ENCODE data around the gene PLEKHA7.
A peak's percentile ranks its signal among the peaks of the same experiment; 100 is the strongest.
"Not testable (repeated sequence)": the region's sequence is repeated elsewhere in the genome, so short reads cannot be mapped to it uniquely, and the experiment has no call there.

PLEKHA7 gene

GRCh38 chr11:16977136-16977993 is 36.8 kb downstream of the PLEKHA7 start:
- no peak for DNase-seq

- no peak for DNase-seq
Measured at GRCh38 chr11:16976379-16976778, 37.8 kb downstream of the PLEKHA7 start.

- no peak for DNase-seq
Measured at GRCh38 chr11:16975906-16976305, 38.3 kb downstream of the PLEKHA7 start.

GRCh38 chr11:16973338-16973964 is 40.8 kb downstream of the PLEKHA7 start:
- no peak for DNase-seq

- DNase-seq: peak; percentile 23
Measured at GRCh38 chr11:16969010-16969999, 44.9 kb downstream of the PLEKHA7 start.

- no peak for DNase-seq
Measured at GRCh38 chr11:16968196-16968595, 46.0 kb downstream of the PLEKHA7 start.

- DNase-seq: no peak
Measured at GRCh38 chr11:16966930-16967671, 47.1 kb downstream of the PLEKHA7 start.

- DNase-seq: no peak
Measured at GRCh38 chr11:16964501-16964900, 49.7 kb downstream of the PLEKHA7 start.

GRCh38 chr11:16963316-16963876 is 50.8 kb downstream of the PLEKHA7 start:
- no peak for DNase-seq

GRCh38 chr11:16962589-16962988 is 51.6 kb downstream of the PLEKHA7 start:
- DNase-seq: not testable (repeated sequence)

- DNase-seq: no peak
Measured at GRCh38 chr11:16962146-16962545, 52.1 kb downstream of the PLEKHA7 start.

- peak; percentile 16 for DNase-seq
Measured at GRCh38 chr11:16960250-16960649, 54.0 kb downstream of the PLEKHA7 start.

GRCh38 chr11:16959602-16960001 is 54.6 kb downstream of the PLEKHA7 start:
- no peak for DNase-seq

GRCh38 chr11:16958833-16959232 is 55.4 kb downstream of the PLEKHA7 start:
- no peak for DNase-seq

GRCh38 chr11:16956538-16957153 is 57.6 kb downstream of the PLEKHA7 start:
- DNase-seq: no peak

GRCh38 chr11:16953663-16954062 is 60.6 kb downstream of the PLEKHA7 start:
- no peak for DNase-seq

- no peak for DNase-seq
Measured at GRCh38 chr11:16946477-16947282, 67.5 kb downstream of the PLEKHA7 start.

GRCh38 chr11:16945671-16946469 is 68.3 kb downstream of the PLEKHA7 start:
- peak; percentile 60 for DNase-seq

- no peak for DNase-seq
Measured at GRCh38 chr11:16942911-16943310, 71.3 kb downstream of the PLEKHA7 start.

GRCh38 chr11:16942342-16942741 is 71.9 kb downstream of the PLEKHA7 start:
- DNase-seq: no peak

All from NCI-H226 (cell line).